ENCODE data around the gene GALNT4. TPM values are rescaled to one million over a fixed set of nuclear protein-coding genes. Genes with fewer than 3 reads are reported as not detected.

The GALNT4 gene
- total RNA-seq, result 19.8 and 24.3 TPM in 2 replicates

DNA sequence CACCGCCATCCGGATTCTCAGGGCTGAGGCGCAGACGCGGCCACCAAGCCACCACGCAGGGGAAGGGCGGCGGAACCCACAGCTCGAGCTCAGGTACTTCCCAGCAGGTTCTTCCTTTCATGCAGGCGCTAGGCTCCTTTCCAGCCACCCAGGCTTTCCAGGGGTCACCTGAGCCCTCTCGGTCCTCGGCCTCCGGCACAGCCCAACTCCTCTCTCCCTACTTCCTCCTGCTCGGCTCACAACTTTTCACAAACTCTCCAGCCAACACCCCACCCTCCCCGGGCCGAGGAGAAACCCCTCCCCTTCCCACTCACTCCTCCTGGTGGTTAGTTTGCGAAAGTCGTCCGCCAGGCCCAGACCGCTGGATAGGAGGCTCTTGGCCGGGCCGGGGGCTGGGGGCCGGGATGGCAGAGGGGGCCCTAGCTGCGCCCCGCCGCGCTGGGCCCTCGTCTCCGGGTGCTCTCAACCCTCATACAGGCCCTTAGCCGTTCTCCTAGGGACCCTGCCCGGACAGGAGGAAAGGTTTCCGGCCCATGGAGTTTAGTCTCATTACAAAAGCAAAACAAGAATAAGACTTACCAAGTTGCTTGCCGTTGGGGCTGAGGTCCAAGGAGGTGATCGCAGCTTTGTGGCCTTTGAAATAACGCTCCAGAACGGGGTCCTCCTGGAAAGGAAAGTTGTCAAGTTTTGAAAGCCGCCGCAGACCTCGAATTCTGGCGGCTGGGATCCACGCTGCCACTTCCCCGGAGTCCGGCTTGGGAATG lies at the start of gene GALNT4:
GALNT4 (minus strand) TSS at position 256 of the 764 bp plus-strand sequence; CDS start at position 9, 247 bp downstream.
- DNase-seq (ENCODE audit: low read depth, low spot score), result peak; percentile 63

GRCh38 chr12:89573051-89573810 lies 48.6 kb upstream of the GALNT4 start:
- DNase-seq (ENCODE audit: low read depth, low spot score), result no peak

DNA sequence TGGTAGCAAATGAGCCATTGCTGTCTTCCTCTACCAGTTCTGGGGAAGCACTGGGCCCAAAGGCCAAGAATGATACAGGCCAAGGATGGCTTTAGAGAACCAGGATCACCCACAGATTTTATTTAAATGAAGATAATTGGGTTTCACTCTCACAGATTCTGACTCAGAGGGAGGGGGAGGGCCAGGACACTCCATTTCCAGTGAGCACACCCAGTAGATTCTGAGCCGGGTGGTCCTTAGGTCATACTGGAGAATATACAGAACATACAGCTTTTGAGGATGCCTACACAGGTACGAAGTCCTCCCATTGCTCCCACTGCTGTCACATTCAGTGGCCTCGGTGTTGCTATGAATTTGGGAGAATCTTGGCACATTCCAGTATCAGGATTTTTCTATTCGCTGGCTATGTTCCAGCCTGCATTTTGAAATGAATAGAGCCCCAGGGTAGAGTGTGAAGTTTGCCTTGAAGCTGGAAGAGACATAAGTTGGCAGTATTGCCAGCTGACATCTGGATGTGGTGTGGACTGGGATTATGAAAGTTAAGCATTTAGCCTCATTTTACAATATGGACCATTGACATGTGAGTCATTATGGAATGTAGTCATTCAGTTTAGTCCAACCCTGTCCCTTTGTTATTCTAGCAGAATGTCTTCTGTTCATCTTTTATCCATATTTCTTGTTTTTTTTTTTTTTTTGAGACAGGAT lies 47.0 kb upstream of the GALNT4 start:
- no peak for DNase-seq (ENCODE audit: low read depth, low spot score)

GRCh38 chr12:89568484-89568883 lies 43.9 kb upstream of the GALNT4 start:
- no peak for DNase-seq (ENCODE audit: low read depth, low spot score)

DNA sequence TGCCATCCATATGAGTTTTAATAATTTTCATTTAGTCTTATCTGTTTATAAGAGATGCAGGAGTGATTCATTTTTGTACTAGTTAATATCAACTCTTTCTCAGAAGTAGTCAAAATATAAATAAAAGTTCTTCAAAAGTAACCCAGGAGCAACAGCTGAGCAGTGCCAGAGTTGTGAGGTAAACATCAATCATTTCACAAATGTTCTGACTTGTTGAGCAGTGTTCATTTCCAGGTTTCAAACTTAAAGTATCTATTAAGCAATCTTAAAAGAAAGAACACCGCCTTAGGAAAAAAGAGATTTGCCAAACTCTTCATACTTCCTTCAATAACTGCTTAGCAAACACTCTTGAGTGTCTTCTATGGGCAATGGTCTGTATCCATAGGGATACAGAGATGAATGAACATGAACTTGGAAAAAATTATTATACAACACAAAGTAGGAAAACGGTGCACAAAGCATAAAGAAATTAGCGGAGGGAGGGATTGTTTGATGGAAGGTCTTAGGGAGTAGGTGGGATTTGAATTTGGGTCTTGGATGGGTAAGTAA lies 43.2 kb upstream of the GALNT4 start:
- no peak for DNase-seq (ENCODE audit: low read depth, low spot score)

DNA sequence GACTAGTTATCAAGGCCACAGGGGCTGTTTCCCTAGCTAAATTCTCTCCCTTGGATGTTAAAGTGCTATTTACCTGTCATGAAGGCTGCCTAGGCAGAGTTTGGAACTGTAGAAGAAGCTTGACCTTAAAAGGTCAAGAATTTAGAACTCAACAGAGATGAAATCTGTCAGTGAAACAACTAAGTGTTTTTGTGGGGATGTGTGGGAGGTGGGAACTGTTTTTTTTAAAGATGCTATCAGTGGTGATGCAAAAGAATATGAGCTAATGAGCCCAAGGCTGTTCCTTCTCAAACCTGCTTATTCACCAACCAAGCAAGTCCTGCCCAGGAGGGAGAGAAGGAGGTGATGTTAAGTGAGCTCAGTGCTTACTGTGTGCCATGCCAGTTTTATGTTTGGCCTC lies 42.0 kb upstream of the GALNT4 start:
- no peak for DNase-seq (ENCODE audit: low read depth, low spot score)

- no peak for DNase-seq (ENCODE audit: low read depth, low spot score)
Observed at GRCh38 chr12:89565002-89565401, 40.4 kb upstream of the GALNT4 start.

DNA sequence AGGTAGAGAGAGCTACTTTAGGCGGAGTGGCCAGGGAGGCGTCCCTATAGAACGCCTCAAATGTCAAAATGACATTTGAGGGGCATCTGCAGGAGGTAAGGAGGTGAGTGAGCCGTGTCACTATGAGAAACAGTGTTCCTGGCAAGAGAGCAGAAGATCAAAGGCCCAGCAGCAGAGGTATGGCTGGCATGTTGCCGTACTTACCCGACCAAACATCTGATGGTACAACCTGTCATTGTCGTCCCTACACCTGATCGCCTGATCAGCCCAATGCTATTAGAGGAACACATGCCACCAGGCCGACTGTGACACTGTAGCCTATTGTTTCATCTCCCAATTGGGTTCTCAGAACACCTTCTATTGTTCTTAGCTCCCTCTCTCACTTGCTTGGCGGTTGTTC lies 35.2 kb upstream of the GALNT4 start:
- no peak for DNase-seq (ENCODE audit: low read depth, low spot score)

- DNase-seq (ENCODE audit: low read depth, low spot score), result no peak
Observed at GRCh38 chr12:89556976-89557375, 32.4 kb upstream of the GALNT4 start.

DNA sequence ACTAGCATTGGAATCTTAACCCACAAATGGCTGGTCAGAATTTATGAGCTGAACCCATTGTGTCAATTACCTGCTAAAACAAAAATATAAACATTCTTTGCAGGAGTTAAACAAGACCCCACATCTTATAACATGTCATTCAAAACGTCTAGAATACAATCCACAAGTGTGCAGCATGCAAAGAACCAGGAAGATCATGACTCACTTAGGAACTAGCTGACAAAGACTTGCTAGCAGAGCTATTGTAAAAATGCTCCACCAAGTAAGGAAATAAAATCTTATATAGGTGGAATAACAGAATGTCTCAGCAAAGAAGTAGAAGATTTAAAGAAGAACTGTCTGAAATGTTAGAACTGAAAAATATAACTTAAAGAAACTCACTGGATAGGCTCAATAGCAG lies 27.8 kb upstream of the GALNT4 start:
- DNase-seq (ENCODE audit: low read depth, low spot score), result no peak

GRCh38 chr12:89551747-89552146 lies 27.2 kb upstream of the GALNT4 start:
- DNase-seq (ENCODE audit: low read depth, low spot score), result no peak

GRCh38 chr12:89547101-89547500 lies 22.5 kb upstream of the GALNT4 start:
- DNase-seq (ENCODE audit: low read depth, low spot score), result no peak

DNA sequence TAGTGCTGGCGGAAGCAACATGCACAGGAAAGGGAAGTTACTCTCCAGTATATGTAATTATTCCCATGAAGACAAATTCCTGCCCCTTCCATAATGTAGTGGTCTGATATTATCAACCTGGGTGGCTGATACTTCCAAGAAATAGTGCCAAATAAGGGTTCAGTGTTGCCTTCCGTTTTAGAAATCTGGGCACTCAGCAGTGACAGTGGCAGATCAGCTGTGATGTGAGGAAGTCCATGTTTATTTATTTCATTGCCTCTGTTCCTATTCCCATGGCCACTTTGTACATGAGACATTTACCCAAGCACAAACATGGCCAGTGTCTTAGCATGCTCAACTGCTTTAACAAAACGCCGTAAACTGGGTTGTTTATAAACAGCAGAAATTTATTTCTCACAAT lies 21.6 kb upstream of the GALNT4 start:
- DNase-seq (ENCODE audit: low read depth, low spot score), result no peak

DNA sequence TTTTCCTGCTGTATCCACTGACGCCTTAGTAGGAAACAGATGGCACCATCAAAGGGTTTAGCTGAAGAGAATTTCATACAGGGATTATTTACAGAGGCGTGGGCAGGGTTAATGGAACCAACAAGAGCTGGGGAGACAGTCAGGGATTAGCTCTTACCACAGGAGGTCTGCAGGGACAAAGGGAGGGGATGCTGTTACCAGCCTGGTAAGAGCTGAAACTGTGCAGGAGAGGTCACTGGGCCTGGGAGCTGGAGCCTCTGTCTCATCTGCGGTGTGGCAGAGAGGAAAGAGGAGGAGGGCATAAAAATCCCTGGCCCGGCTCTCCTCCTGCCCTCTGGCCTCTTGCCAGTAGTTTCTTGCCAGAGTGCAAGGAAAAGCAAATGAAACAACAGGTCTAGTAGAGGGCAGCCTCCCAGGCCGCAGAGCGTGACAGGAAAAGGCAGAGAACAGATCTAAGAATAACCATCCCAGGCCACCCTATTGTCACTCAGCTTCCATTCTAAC lies 20.1 kb upstream of the GALNT4 start:
- DNase-seq (ENCODE audit: low read depth, low spot score), result no peak

- DNase-seq (ENCODE audit: low read depth, low spot score), result no peak
Observed at GRCh38 chr12:89544022-89544421, 19.4 kb upstream of the GALNT4 start.

GRCh38 chr12:89542912-89543592 lies 18.5 kb upstream of the GALNT4 start:
- DNase-seq (ENCODE audit: low read depth, low spot score), result no peak

DNA sequence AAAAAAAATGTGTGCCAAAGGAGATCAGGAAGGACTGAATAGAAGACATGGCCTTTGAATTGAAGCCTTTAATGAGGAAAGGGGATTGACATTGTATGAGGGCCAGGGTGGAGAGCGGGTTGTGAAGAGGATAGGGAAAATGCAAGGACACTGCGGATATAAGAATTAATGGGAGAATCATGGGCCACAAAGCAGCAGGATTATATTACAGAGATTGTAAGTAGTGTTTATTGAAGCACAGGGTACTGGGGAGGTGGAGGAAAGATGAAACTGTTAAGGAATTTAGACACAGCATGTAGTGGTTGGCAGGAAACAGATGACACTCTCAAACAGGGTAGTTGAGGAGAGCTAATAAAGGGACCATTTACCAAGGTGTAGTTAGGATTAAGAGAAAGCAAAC lies 17.6 kb upstream of the GALNT4 start:
- DNase-seq (ENCODE audit: low read depth, low spot score), result no peak

DNA sequence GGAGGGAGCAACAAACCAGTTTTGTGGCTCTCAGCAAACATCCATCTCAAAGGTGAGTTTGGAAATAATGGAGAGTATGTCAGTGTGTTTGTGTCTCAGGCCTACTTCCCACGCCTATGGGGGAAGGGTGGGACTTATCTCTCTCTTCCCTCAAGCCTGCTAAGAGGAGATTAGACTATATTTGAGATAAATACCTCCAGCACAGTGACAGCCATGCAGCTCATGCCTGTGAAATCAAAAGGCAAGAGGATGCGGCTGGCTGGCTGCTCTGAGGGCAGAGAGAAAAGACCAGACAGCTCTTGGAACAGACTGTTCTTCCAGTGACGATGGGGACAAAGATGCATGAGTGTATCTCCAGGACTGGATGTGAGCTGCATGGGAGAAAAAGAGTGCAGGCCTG lies 16.0 kb upstream of the GALNT4 start:
- no peak for DNase-seq (ENCODE audit: low read depth, low spot score)

- no peak for DNase-seq (ENCODE audit: low read depth, low spot score)
Observed at GRCh38 chr12:89539426-89540223, 15.0 kb upstream of the GALNT4 start.

DNA sequence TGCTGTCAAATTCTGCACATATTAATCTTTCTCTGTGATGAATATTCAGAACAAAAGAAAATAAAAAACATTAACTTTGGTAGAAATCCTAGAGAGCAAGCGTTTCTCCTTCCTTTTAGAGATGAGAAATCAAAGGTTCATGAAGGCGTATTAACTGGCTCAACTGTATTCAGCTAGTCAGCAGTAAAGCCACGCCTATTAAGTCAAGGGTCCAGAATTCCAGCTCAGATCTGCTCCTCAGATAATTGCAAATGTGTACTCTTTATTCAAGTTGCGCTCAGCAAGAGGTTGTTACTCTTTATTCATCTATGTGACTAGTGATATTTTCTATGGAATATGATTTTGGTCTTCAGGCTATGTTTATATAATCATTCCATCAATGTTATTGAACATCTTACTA lies 14.3 kb upstream of the GALNT4 start:
- DNase-seq (ENCODE audit: low read depth, low spot score), result no peak

All from pulmonary artery endothelial cell (primary cell).